Upper lobe of left lung (tissue), 6 donors: ENCODE data around the gene GRIK4. TPM values are rescaled to one million over a fixed set of nuclear protein-coding genes. Genes with fewer than 3 reads are reported as not detected.
"Not testable (repeated sequence)": the region's sequence is repeated elsewhere in the genome, so short reads cannot be mapped to it uniquely, and the experiment has no call there.

Experiments used
- ATAC-seq, 2 donors: fragments of 200-7000 bp; cut with Tn5 transposase; one replicate each; pipeline ENCODE4 v1.9.1; 2022; ENCODE audit warnings: mild to moderate bottlenecking in 2 of 2, moderate library complexity in 2 of 2; ENCODE audit not compliant: low FRiP score in 2 of 2
- DNase-seq, 2 donors: peaks; one replicate each; pipeline ENCODE4 v3.0.0-alpha.2; 2019 to 2020
- H3K27ac ChIP-seq, 4 donors: fragments of 200-600 bp; sonication (generic); one replicate each; pipeline ENCODE4 v1.5.1; 2016 to 2019
- H3K27me3 ChIP-seq, 4 donors: fragments of 200-600 bp; sonication (generic); one replicate each; pipeline ENCODE4 v1.5.1; 2017 to 2019
- H3K36me3 ChIP-seq, 4 donors: fragments of 200-600 bp; sonication (generic); one replicate each; pipeline ENCODE4 v1.5.1; 2016 to 2019
- H3K4me1 ChIP-seq, 4 donors: fragments of 200-600 bp; sonication (generic); one replicate each; pipeline ENCODE4 v1.5.1; 2018 to 2019
- H3K4me3 ChIP-seq, 4 donors: fragments of 200-600 bp; sonication (generic); one replicate each; pipeline ENCODE4 v1.5.1; 2017 to 2019; ENCODE audit warnings: mild to moderate bottlenecking in 2 of 4, moderate library complexity in 1 of 4
- H3K9me3 ChIP-seq, 4 donors: fragments of 200-600 bp; sonication (generic); one replicate each; pipeline ENCODE4 v1.5.1; 2018 to 2019
- CTCF ChIP-seq, 6 experiments: fragments of 450-650 bp in 4 of 6; fragments of 200-600 bp in 2 of 6; sonication (generic) in 2 of 6; IDR thresholded peaks; one replicate each; pipeline ENCODE4 v1.5.1; 2016 to 2019; ENCODE audit warnings: antibody characterized with exemption in 6 of 6
- EP300 ChIP-seq, 4 donors: sonication (generic); formaldehyde crosslinking; IDR thresholded peaks; one replicate each; pipeline ENCODE4 v1.5.1; 2017; ENCODE audit warnings: antibody characterized with exemption in 4 of 4, control low read depth in 2 of 4
- POLR2A ChIP-seq, 4 donors: fragments of 450-650 bp; IDR thresholded peaks; one replicate each; pipeline ENCODE4 v1.5.1; 2016 to 2017; ENCODE audit warnings: antibody characterized with exemption in 4 of 4, mild to moderate bottlenecking in 2 of 4
- POLR2AphosphoS5 ChIP-seq, 2 donors: sonication (generic); formaldehyde crosslinking; IDR thresholded peaks; one replicate each; pipeline ENCODE4 v1.5.1; 2017; ENCODE audit warnings: antibody characterized with exemption in 2 of 2
- WGBS, 2 donors: methylation state at CpG; one replicate each; pipeline ENCODE4 v1.1.5; 2017 to 2018; 5-methylcytosine and 5-hydroxymethylcytosine counted together
- total RNA-seq, 6 donors: library from RNA; depleted of rRNA in 4 of 6; stranded (reverse); fragments of >200 nt in 4 of 6; gene quantifications; one replicate each; pipeline versions ENCODE4 v1.1.0 to v1.2.1, GENCODE V29; 2016 to 2021
- donor health status: DM: no; HTN: no; CAD: no; lungs with moderate emphysema.
- donor health status: DM: no; HTN: yes; CAD: no; lungs with severe emphysema.

GRIK4 gene
- total RNA-seq, 6 donors from 2014 or later = 0.30 to 8.4 (median 0.78) TPM

GRCh38 chr11:121004206-121004840, 492.8 kb downstream of the GRIK4 start:
- WGBS, 2 donors = 49 to 58% methylated on average over 4 of the region's 4 CpGs
- Histone ChIP-seq H3K27me3 (no peaks in the 10 kb centered on the region), H3K9me3 (no peaks in the 10 kb centered on the region), H3K36me3 (no peaks in the 10 kb centered on the region), H3K4me1 (no peaks in the 10 kb centered on the region), H3K4me3 (no peak overlapping the region), H3K27ac (no peak overlapping the region)
- no peak for ATAC-seq
- DNase-seq = no peak
- TF ChIP-seq EP300 (IDR thresholded peaks at IDR 0.05) (no peak), CTCF (IDR thresholded peaks at IDR 0.05) (no peak), POLR2A (IDR thresholded peaks at IDR 0.05) (no peak), POLR2AphosphoS5 (IDR thresholded peaks at IDR 0.05) (no peak)

- WGBS, 2 donors = 81 to 89% methylated on average over 1 of the region's 1 CpG
- Histone ChIP-seq H3K27ac (no peak overlapping the region), H3K4me1 (no peaks in the 10 kb centered on the region), H3K27me3 (no peaks in the 10 kb centered on the region), H3K9me3 (no peaks in the 10 kb centered on the region), H3K36me3 (no peaks in the 10 kb centered on the region), H3K4me3 (no peak overlapping the region)
- no peak for DNase-seq
- TF ChIP-seq CTCF (IDR thresholded peaks at IDR 0.05) (no peak), POLR2AphosphoS5 (IDR thresholded peaks at IDR 0.05) (no peak), POLR2A (IDR thresholded peaks at IDR 0.05) (no peak), EP300 (IDR thresholded peaks at IDR 0.05) (no peak)
- no peak for ATAC-seq
Observed at GRCh38 chr11:121006922-121007321, 495.4 kb downstream of the GRIK4 start.

- Histone ChIP-seq H3K36me3 (no peaks in the 10 kb centered on the region), H3K4me3 (no peak overlapping the region), H3K27me3 (no peaks in the 10 kb centered on the region), H3K4me1 (no peaks in the 10 kb centered on the region), H3K9me3 (no peaks in the 10 kb centered on the region), H3K27ac (no peak overlapping the region)
- no peak for DNase-seq
- no peak for ATAC-seq
- TF ChIP-seq CTCF (IDR thresholded peaks at IDR 0.05) (no peak), EP300 (IDR thresholded peaks at IDR 0.05) (no peak), POLR2A (IDR thresholded peaks at IDR 0.05) (no peak), POLR2AphosphoS5 (IDR thresholded peaks at IDR 0.05) (no peak)
Observed at GRCh38 chr11:121008551-121008950, 497.0 kb downstream of the GRIK4 start.

- Histone ChIP-seq H3K27ac (no peak overlapping the region), H3K4me1 (no peaks in the 10 kb centered on the region), H3K27me3 (no peaks in the 10 kb centered on the region), H3K9me3 (no peaks in the 10 kb centered on the region), H3K36me3 (no peaks in the 10 kb centered on the region), H3K4me3 (no peak overlapping the region)
- TF ChIP-seq POLR2AphosphoS5 (IDR thresholded peaks at IDR 0.05) (no peak), CTCF (IDR thresholded peaks at IDR 0.05) (no peak), EP300 (IDR thresholded peaks at IDR 0.05) (no peak), POLR2A (IDR thresholded peaks at IDR 0.05) (no peak)
- WGBS, 2 donors = 73 to 96% methylated on average over 1 of the region's 1 CpG
- ATAC-seq = no peak
- no peak for DNase-seq
Observed at GRCh38 chr11:121012091-121012490, 500.5 kb downstream of the GRIK4 start.

- Histone ChIP-seq H3K9me3 (no peaks in the 10 kb centered on the region), H3K4me1 (peaks cover 0 to 6% (median 2%) of the 10 kb centered on the region in 4 donors), H3K27me3 (no peaks in the 10 kb centered on the region), H3K4me3 (no peak overlapping the region), H3K27ac (no peak overlapping the region), H3K36me3 (no peaks in the 10 kb centered on the region)
- no peak for DNase-seq
- TF ChIP-seq POLR2AphosphoS5 (IDR thresholded peaks at IDR 0.05) = no peak
- no peak for TF ChIP-seq EP300 (IDR thresholded peaks at IDR 0.05)
- no peak for ATAC-seq
- 80 to 88% methylated on average over 1 of the region's 1 CpG for WGBS, 2 donors
Observed at GRCh38 chr11:121018746-121019145, 507.2 kb downstream of the GRIK4 start.

- not testable (repeated sequence) for H3K4me3 ChIP-seq, ATAC-seq, H3K36me3 ChIP-seq, H3K27ac ChIP-seq, H3K9me3 ChIP-seq, H3K27me3 ChIP-seq
- peak in 1 of 2 donors; percentile 81 for DNase-seq
- H3K4me1 ChIP-seq = peaks cover 6 to 28% (median 14%) of the 10 kb centered on the region in 4 donors
- WGBS, 2 donors = 95 to 96% methylated on average over 20 to 35 of the region's 36 CpGs
Observed at GRCh38 chr11:121021718-121022117, 510.2 kb downstream of the GRIK4 start.
